HG03159 (cell line): Measurements from ENCODE around the gene EDN2.

Experiments
- ATAC-seq: cut with Tn5 transposase; IDR thresholded peaks from one replicate; pipeline ENCODE4 v1.9.1; 2021; ENCODE audit warnings: mild to moderate bottlenecking, moderate library complexity; ENCODE audit not compliant: unreplicated experiment

EDN2 gene

GRCh38 chr1:41484402-41485241 is at the start of gene EDN2:
Gene EDN2 (minus strand): TSS chr1:41484683. CDS start chr1:41484601, 82 bp downstream.
- ATAC-seq, result no peak

- ATAC-seq, result no peak
Measured at GRCh38 chr1:41533731-41534080, 49.2 kb upstream of the EDN2 start.

GRCh38 chr1:41533016-41533730 is 48.7 kb upstream of the EDN2 start:
- ATAC-seq, result no peak

GRCh38 chr1:41532206-41532975 is 47.9 kb upstream of the EDN2 start:
- ATAC-seq, result no peak

- ATAC-seq, result no peak
Measured at GRCh38 chr1:41530411-41530810, 45.9 kb upstream of the EDN2 start.

GRCh38 chr1:41529621-41530395 is 45.3 kb upstream of the EDN2 start:
- no peak for ATAC-seq

GRCh38 chr1:41528726-41529605 is 44.5 kb upstream of the EDN2 start:
- ATAC-seq, result no peak

GRCh38 chr1:41528106-41528505 is 43.6 kb upstream of the EDN2 start:
- no peak for ATAC-seq

- no peak for ATAC-seq
Measured at GRCh38 chr1:41526956-41527561, 42.6 kb upstream of the EDN2 start.

GRCh38 chr1:41525891-41526587 is 41.6 kb upstream of the EDN2 start:
- no peak for ATAC-seq

- no peak for ATAC-seq
Measured at GRCh38 chr1:41524676-41525675, 40.5 kb upstream of the EDN2 start.

- ATAC-seq, result no peak
Measured at GRCh38 chr1:41523949-41524675, 39.6 kb upstream of the EDN2 start.

GRCh38 chr1:41523071-41523470 is 38.6 kb upstream of the EDN2 start:
- ATAC-seq, result no peak

GRCh38 chr1:41521766-41522165 is 37.3 kb upstream of the EDN2 start:
- ATAC-seq, result no peak

GRCh38 chr1:41520951-41521752 is 36.7 kb upstream of the EDN2 start:
- no peak for ATAC-seq

- ATAC-seq, result no peak
Measured at GRCh38 chr1:41519667-41520066, 35.2 kb upstream of the EDN2 start.
